Upper lobe of left lung (tissue), 6 donors: ENCODE measurements around the gene FANCC. TPM values are rescaled to one million over a fixed set of nuclear protein-coding genes. Genes with fewer than 3 reads are reported as not detected.
A peak's percentile ranks its signal among the peaks of the same experiment; 100 is the strongest.

Source experiments
- ATAC-seq, 2 donors: fragments of 200-7000 bp; cut with Tn5 transposase; one replicate each; pipeline ENCODE4 v1.9.1; 2022; ENCODE audit warnings: mild to moderate bottlenecking in 2 of 2, moderate library complexity in 2 of 2; ENCODE audit not compliant: low FRiP score in 2 of 2
- DNase-seq, 2 donors: peaks; one replicate each; pipeline ENCODE4 v3.0.0-alpha.2; 2019 to 2020
- H3K27ac ChIP-seq, 4 donors: fragments of 200-600 bp; sonication (generic); one replicate each; pipeline ENCODE4 v1.5.1; 2016 to 2019
- H3K27me3 ChIP-seq, 4 donors: fragments of 200-600 bp; sonication (generic); one replicate each; pipeline ENCODE4 v1.5.1; 2017 to 2019
- H3K36me3 ChIP-seq, 4 donors: fragments of 200-600 bp; sonication (generic); one replicate each; pipeline ENCODE4 v1.5.1; 2016 to 2019
- H3K4me1 ChIP-seq, 4 donors: fragments of 200-600 bp; sonication (generic); one replicate each; pipeline ENCODE4 v1.5.1; 2018 to 2019
- H3K4me3 ChIP-seq, 4 donors: fragments of 200-600 bp; sonication (generic); one replicate each; pipeline ENCODE4 v1.5.1; 2017 to 2019; ENCODE audit warnings: mild to moderate bottlenecking in 2 of 4, moderate library complexity in 1 of 4
- H3K9me3 ChIP-seq, 4 donors: fragments of 200-600 bp; sonication (generic); one replicate each; pipeline ENCODE4 v1.5.1; 2018 to 2019
- EP300 ChIP-seq, 4 donors: sonication (generic); formaldehyde crosslinking; IDR thresholded peaks; one replicate each; pipeline ENCODE4 v1.5.1; 2017; ENCODE audit warnings: antibody characterized with exemption in 4 of 4, control low read depth in 2 of 4
- POLR2A ChIP-seq, 4 donors: fragments of 450-650 bp; IDR thresholded peaks; one replicate each; pipeline ENCODE4 v1.5.1; 2016 to 2017; ENCODE audit warnings: antibody characterized with exemption in 4 of 4, mild to moderate bottlenecking in 2 of 4
- POLR2AphosphoS5 ChIP-seq, 2 donors: sonication (generic); formaldehyde crosslinking; IDR thresholded peaks; one replicate each; pipeline ENCODE4 v1.5.1; 2017; ENCODE audit warnings: antibody characterized with exemption in 2 of 2
- WGBS, 2 donors: methylation state at CpG; one replicate each; pipeline ENCODE4 v1.1.5; 2017 to 2018; 5-methylcytosine and 5-hydroxymethylcytosine counted together
- total RNA-seq, 6 donors: library from RNA; depleted of rRNA in 4 of 6; stranded (reverse); fragments of >200 nt in 4 of 6; gene quantifications; one replicate each; pipeline versions ENCODE4 v1.1.0 to v1.2.1, GENCODE V29; 2016 to 2021
- TF ChIP-seq, protein P1 (sequence below), 6 experiments: fragments of 450-650 bp in 4 of 6; fragments of 200-600 bp in 2 of 6; sonication (generic) in 2 of 6; IDR thresholded peaks; one replicate each; pipeline ENCODE4 v1.5.1; 2016 to 2019; ENCODE audit warnings: antibody characterized with exemption in 6 of 6
- donor health status: DM: no; HTN: no; CAD: no; lungs with moderate emphysema.
- donor health status: DM: no; HTN: yes; CAD: no; lungs with severe emphysema.

Gene FANCC
- total RNA-seq, 6 donors from 2014 or later, result 6.7 to 27.2 (median 10.8) TPM

DNA sequence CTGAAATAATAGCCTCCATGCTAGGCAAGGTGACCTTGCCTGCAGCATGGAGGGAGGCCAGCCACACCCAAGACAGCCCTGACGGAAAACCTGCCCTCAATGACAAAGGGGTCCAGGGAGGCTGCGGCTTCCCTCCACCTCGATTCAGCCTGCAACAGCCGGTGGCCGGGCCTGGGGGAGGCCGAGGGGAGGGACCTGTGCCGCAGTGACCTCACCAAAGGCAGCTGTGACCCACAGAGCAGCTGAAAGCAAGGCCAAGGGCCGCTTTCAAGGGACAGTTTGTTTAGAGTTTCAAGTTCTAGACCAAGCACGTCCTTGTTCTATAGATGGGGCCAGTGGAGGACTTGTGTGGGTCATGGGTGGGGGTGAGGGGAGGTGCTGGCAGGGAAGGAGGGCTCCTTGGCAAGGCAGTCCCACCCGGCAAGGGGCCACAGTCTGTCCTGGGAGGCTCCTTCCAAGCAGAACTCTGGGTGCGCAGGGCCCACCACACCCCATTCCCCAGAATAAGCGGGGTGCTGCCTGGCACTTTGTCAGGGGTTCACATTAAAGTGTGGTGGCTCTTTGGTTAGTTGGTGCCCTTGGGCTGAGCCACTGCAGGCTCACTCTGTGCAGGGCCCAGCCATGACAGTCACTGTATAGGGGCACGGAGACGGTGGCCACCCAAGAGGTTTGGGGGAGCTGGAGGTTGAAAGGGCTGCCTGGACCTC lies 226.5 kb downstream of the FANCC start:
- TF ChIP-seq POLR2AphosphoS5 (IDR thresholded peaks at IDR 0.05), result no peak
- TF ChIP-seq, protein P1, sequence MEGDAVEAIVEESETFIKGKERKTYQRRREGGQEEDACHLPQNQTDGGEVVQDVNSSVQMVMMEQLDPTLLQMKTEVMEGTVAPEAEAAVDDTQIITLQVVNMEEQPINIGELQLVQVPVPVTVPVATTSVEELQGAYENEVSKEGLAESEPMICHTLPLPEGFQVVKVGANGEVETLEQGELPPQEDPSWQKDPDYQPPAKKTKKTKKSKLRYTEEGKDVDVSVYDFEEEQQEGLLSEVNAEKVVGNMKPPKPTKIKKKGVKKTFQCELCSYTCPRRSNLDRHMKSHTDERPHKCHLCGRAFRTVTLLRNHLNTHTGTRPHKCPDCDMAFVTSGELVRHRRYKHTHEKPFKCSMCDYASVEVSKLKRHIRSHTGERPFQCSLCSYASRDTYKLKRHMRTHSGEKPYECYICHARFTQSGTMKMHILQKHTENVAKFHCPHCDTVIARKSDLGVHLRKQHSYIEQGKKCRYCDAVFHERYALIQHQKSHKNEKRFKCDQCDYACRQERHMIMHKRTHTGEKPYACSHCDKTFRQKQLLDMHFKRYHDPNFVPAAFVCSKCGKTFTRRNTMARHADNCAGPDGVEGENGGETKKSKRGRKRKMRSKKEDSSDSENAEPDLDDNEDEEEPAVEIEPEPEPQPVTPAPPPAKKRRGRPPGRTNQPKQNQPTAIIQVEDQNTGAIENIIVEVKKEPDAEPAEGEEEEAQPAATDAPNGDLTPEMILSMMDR (IDR thresholded peaks at IDR 0.05), result no peak
- no peak for TF ChIP-seq POLR2A (IDR thresholded peaks at IDR 0.05)
- TF ChIP-seq EP300 (IDR thresholded peaks at IDR 0.05), result no peak
- DNase-seq (no peak), ATAC-seq (peak in 1 of 2 donors; percentile 3)
- Histone ChIP-seq H3K4me3 (no peak overlapping the region), H3K27ac (peak overlapping the region; percentile 57 to 69 (median 62)), H3K9me3 (no peaks in the 10 kb centered on the region), H3K4me1 (peaks cover 43 to 74% (median 56%) of the 10 kb centered on the region in 4 donors), H3K36me3 (peaks cover 2 to 17% (median 9%) of the 10 kb centered on the region in 4 donors), H3K27me3 (no peaks in the 10 kb centered on the region)
- WGBS, 2 donors, result 87 to 92% methylated on average over 4 to 14 of the region's 14 CpGs

DNA sequence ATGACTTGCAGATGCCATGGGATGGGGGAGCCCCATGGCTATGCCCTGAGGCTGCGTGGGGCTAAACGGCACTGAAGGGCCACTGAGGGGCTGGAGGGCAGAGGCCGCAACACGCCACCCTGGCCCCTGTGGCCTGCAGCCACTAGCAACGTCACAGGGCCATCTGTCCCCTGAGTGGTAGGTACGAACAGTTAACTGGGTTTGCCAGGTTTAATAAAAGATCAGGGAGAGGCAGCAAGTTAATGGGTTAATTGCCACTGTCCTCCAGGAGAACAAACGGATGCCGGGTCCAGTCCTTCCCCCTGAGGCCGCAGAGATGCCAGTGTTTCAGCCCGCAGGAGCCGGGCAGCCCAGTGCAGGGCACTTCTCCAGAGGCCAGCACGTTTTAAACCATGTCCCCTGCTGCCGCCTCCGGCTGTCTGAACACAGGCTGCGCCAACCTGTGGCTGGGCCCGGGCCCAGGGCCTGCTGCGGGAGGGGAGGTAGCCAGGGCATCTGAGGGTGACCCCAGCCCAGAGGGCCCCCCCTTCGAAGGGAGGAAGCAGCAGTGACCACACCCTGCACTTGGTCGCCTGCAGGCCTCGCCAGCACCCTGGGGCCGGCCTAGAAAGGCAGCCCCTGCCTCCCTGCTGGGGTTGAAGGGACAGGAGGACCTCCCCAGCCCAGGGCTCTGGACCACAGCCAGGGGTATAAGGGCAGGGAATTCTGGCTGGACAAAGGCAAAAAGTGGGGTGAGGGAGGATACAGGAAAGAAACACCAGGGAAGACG lies 227.3 kb downstream of the FANCC start:
- Histone ChIP-seq H3K4me1 (peaks cover 43 to 66% (median 53%) of the 10 kb centered on the region in 4 donors), H3K36me3 (peaks cover 2 to 25% (median 16%) of the 10 kb centered on the region in 4 donors), H3K27ac (peak overlapping the region; percentile 37 to 69 (median 62)), H3K27me3 (no peaks in the 10 kb centered on the region), H3K9me3 (no peaks in the 10 kb centered on the region), H3K4me3 (no peak overlapping the region)
- TF ChIP-seq POLR2AphosphoS5 (IDR thresholded peaks at IDR 0.05), result no peak
- TF ChIP-seq, protein P1 (IDR thresholded peaks at IDR 0.05), result no peak
- no peak for TF ChIP-seq POLR2A (IDR thresholded peaks at IDR 0.05)
- no peak for TF ChIP-seq EP300 (IDR thresholded peaks at IDR 0.05)
- peak; percentile 6 to 12 for ATAC-seq
- DNase-seq, result peak in 1 of 2 donors; percentile 78
- WGBS, 2 donors, result 59 to 68% methylated on average over 9 to 22 of the region's 22 CpGs

DNA sequence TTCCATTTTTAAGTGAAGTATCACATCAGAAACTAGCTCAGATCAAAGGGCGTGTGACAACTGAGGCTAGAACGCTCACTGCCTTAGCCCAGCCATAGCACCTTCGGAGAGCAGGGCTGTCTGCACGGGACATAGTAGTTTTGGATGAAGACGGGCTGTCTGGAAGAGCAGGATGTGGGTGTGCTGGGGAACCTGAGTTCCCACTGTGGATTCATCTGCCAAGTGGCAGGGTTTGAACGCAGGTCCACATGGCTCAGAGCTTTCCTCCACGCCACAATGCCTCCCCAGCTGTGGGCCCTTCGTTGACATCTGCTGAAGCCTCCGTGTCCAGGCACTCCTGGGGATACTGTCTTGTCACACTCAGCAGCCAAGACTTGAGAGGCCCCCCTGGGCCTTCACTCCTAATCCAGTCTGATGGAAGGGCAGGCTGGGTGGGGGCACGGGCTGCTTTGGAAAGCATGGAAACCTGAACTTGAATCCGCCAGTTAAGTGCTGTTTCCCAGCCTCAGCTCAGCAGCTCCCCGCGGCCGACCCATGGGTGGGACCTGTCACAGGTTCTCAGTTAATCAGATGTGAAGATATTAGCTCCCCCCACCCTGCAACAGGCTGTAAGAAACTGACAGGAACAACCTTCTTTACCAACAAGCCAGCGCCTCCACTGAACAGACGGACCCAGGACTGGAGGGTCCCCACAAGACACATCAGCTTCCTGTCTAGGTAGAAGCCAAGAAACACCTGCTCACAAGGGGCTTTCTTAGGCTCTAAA lies 228.1 kb downstream of the FANCC start:
- no peaks in the 10 kb centered on the region for H3K27me3 ChIP-seq
- no peak overlapping the region for H3K4me3 ChIP-seq
- ATAC-seq, result no peak
- no peak for DNase-seq
- TF ChIP-seq, protein P1 (IDR thresholded peaks at IDR 0.05), result no peak
- TF ChIP-seq POLR2AphosphoS5 (IDR thresholded peaks at IDR 0.05) (no peak), EP300 (IDR thresholded peaks at IDR 0.05) (no peak), POLR2A (IDR thresholded peaks at IDR 0.05) (no peak)
- no peaks in the 10 kb centered on the region for H3K9me3 ChIP-seq
- peak overlapping the region; percentile 28 to 69 (median 57) for H3K27ac ChIP-seq
- peaks cover 2 to 31% (median 22%) of the 10 kb centered on the region in 4 donors for H3K36me3 ChIP-seq
- peaks cover 43 to 59% (median 48%) of the 10 kb centered on the region in 4 donors for H3K4me1 ChIP-seq
- WGBS, 2 donors, result 86 to 91% methylated on average over 16 of the region's 16 CpGs

DNA sequence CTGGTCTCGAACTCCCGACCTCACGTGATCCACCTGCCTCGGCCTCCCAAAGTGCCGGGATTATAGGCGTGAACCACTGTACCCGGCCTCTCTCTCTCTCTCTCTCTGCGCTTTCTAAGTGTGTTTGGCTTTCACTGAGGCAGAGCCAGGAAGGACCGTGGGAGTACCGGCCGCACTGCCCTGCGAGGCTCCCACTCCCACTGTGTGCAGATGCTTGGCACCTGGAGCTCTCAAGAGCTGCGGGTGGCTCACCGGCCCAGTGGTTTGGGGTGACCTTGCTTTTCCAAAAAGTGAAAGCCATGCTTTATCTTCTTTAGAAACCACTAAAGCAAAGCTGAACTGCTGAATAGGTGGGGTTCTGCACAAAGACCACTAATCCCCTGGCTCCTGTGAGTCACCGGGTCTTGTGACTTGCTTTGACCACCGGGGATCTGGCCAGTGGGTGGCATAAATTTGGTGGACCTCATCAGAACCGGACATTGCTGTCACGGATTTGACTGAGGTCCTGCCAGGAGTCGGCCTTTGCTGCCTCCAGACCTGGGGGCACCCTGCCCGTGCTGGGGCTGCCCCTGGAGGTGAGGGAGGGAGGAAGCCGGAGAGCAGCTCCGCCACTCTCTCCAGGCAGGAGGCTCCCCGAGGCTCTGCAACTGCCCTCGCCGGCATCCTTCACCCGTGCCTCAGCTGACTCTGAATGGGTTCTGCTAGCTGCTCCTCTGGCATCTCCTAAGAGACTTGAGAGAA lies 228.9 kb downstream of the FANCC start:
- WGBS, 2 donors, result 86 to 92% methylated on average over 18 to 23 of the region's 26 CpGs
- no peak for ATAC-seq
- Histone ChIP-seq H3K27me3 (no peaks in the 10 kb centered on the region), H3K27ac (peak overlapping the region; percentile 28 to 67 (median 44)), H3K4me3 (no peak overlapping the region), H3K9me3 (no peaks in the 10 kb centered on the region), H3K36me3 (peaks cover 2 to 37% (median 25%) of the 10 kb centered on the region in 4 donors), H3K4me1 (peaks cover 38 to 51% (median 40%) of the 10 kb centered on the region in 4 donors)
- no peak for TF ChIP-seq POLR2A (IDR thresholded peaks at IDR 0.05)
- no peak for TF ChIP-seq EP300 (IDR thresholded peaks at IDR 0.05)
- TF ChIP-seq, protein P1 (IDR thresholded peaks at IDR 0.05), result no peak
- DNase-seq, result no peak
